ENCODE results near the gene LINC00305.

The LINC00305 gene

GRCh38 chr18:64082054-64082453 lies 66.8 kb downstream of the LINC00305 start:
- H3K9me3 ChIP-seq (ENCODE audit: control insufficient read depth, insufficient read depth, low read length), result no peaks in the 10 kb centered on the region
- H3K27me3 ChIP-seq (ENCODE audit: control insufficient read depth, insufficient read depth, low read length), result no peaks in the 10 kb centered on the region
- H3K4me3 ChIP-seq (ENCODE audit: low read depth, low read length), result no peak overlapping the region
- peaks cover 4% of the 10 kb centered on the region for H3K4me1 ChIP-seq (ENCODE audit: control insufficient read depth, insufficient read depth, low read length)
- no peaks in the 10 kb centered on the region for H3K36me3 ChIP-seq (ENCODE audit: control insufficient read depth, insufficient read depth, low read length)
- no peak overlapping the region for H3K9ac ChIP-seq (ENCODE audit: low read depth, low read length)

- H3K4me3 ChIP-seq (ENCODE audit: low read depth, low read length), result no peak overlapping the region
These were observed 74.9 kb downstream of the LINC00305 start for GRCh38 chr18:64073971-64074370.

GRCh38 chr18:64055019-64055418 lies 93.9 kb downstream of the LINC00305 start:
- Histone ChIP-seq H3K9me3 (ENCODE audit: control insufficient read depth, insufficient read depth, low read length) (no peaks in the 10 kb centered on the region), H3K4me3 (ENCODE audit: low read depth, low read length) (no peak overlapping the region), H3K4me1 (ENCODE audit: control insufficient read depth, insufficient read depth, low read length) (no peaks in the 10 kb centered on the region), H3K36me3 (ENCODE audit: control insufficient read depth, insufficient read depth, low read length) (no peaks in the 10 kb centered on the region), H3K9ac (ENCODE audit: low read depth, low read length) (no peak overlapping the region), H3K27me3 (ENCODE audit: control insufficient read depth, insufficient read depth, low read length) (peaks cover 52% of the 10 kb centered on the region)

More at GRCh38 chr18:64073971-64074370, 74.9 kb downstream of the LINC00305 start:
- Histone ChIP-seq H3K27me3 (ENCODE audit: control insufficient read depth, insufficient read depth, low read length) (no peaks in the 10 kb centered on the region), H3K9ac (ENCODE audit: low read depth, low read length) (no peak overlapping the region), H3K4me1 (ENCODE audit: control insufficient read depth, insufficient read depth, low read length) (no peaks in the 10 kb centered on the region), H3K9me3 (ENCODE audit: control insufficient read depth, insufficient read depth, low read length) (no peaks in the 10 kb centered on the region), H3K36me3 (ENCODE audit: control insufficient read depth, insufficient read depth, low read length) (no peaks in the 10 kb centered on the region)

DNA sequence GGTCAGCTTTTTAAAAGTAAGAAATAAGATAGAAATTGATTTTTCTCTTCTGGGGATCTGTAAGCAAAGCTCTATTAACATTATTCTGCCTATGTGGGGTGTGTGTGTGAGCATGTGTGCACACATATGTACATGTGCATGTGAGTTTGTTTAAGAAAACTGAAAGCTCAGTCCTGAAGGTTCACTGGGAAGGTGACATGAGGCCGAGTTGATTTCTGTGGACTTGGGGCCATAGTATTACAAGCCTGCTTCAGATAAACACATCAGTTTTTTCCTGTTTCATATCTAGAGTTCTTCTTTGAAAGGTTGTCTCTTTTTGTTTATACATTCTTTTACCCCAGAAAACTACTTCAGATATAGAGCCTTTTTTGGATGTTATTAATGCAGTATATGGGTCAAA lies 95.6 kb downstream of the LINC00305 start:
- Histone ChIP-seq H3K9ac (ENCODE audit: low read depth, low read length) (no peak overlapping the region), H3K36me3 (ENCODE audit: control insufficient read depth, insufficient read depth, low read length) (no peaks in the 10 kb centered on the region), H3K9me3 (ENCODE audit: control insufficient read depth, insufficient read depth, low read length) (no peaks in the 10 kb centered on the region), H3K4me1 (ENCODE audit: control insufficient read depth, insufficient read depth, low read length) (no peaks in the 10 kb centered on the region), H3K4me3 (ENCODE audit: low read depth, low read length) (no peak overlapping the region), H3K27me3 (ENCODE audit: control insufficient read depth, insufficient read depth, low read length) (peaks cover 52% of the 10 kb centered on the region)

GRCh38 chr18:64052772-64053171 lies 96.1 kb downstream of the LINC00305 start:
- H3K9me3 ChIP-seq (ENCODE audit: control insufficient read depth, insufficient read depth, low read length), result no peaks in the 10 kb centered on the region
- H3K4me3 ChIP-seq (ENCODE audit: low read depth, low read length), result no peak overlapping the region
- H3K27me3 ChIP-seq (ENCODE audit: control insufficient read depth, insufficient read depth, low read length), result peaks cover 52% of the 10 kb centered on the region
- no peaks in the 10 kb centered on the region for H3K4me1 ChIP-seq (ENCODE audit: control insufficient read depth, insufficient read depth, low read length)
- no peaks in the 10 kb centered on the region for H3K36me3 ChIP-seq (ENCODE audit: control insufficient read depth, insufficient read depth, low read length)
- no peak overlapping the region for H3K9ac ChIP-seq (ENCODE audit: low read depth, low read length)

DNA sequence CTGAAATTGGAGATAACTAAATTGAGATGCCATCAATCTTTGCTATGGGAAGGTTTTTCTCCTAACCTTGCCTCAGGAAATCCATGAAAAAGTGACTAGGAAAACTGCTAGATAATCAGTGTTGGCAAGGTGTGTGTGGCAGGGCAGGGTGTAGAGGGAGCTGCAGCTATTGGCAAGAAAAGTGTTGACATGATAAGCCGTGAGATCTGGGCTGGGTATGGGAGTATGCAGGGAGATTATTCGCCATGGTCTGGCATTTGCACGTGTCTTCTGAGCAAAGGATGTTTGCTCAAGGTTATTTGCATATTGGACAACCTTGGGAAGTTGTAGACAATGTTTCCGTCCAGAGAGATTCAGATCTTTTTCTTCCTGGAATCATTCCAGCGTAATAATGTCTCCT lies 104.3 kb downstream of the LINC00305 start:
- Histone ChIP-seq H3K9me3 (ENCODE audit: control insufficient read depth, insufficient read depth, low read length) (peaks cover 4% of the 10 kb centered on the region), H3K9ac (ENCODE audit: low read depth, low read length) (no peak overlapping the region), H3K27me3 (ENCODE audit: control insufficient read depth, insufficient read depth, low read length) (no peaks in the 10 kb centered on the region), H3K4me3 (ENCODE audit: low read depth, low read length) (no peak overlapping the region), H3K4me1 (ENCODE audit: control insufficient read depth, insufficient read depth, low read length) (no peaks in the 10 kb centered on the region), H3K36me3 (ENCODE audit: control insufficient read depth, insufficient read depth, low read length) (no peaks in the 10 kb centered on the region)

DNA sequence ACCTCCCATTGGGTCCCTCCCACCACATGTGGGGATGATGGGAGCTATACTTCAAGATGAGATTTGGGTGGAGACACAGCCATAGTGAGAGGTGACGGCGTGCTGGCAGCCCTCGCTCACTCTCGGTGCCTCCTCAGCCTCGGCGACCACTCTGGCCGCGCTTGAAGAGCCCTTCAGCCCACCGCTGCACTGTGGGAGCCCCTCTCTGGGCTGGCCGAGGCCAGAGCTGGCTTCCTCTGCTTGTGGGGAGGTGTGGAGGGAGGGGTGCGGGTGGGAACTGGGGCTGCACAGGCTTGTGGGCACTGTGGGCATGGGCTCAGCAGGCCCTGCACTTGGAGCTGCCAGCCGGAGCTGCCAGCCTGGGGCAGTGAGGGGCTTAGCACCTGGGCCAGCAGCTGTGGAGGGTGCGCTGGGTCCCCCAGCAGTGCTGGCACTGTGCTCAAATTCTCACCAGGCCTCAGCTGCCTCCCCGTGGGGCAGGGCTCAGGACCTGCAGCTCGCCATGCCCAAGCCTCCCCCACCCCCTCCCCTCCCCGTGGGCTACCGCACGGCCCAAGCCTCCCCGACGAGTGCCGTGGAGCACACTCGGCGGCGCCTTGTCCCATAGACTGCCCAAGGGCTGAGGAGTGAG lies 106.0 kb downstream of the LINC00305 start:
- Histone ChIP-seq H3K27me3 (ENCODE audit: control insufficient read depth, insufficient read depth, low read length) (no peaks in the 10 kb centered on the region), H3K4me1 (ENCODE audit: control insufficient read depth, insufficient read depth, low read length) (no peaks in the 10 kb centered on the region), H3K9ac (ENCODE audit: low read depth, low read length) (no peak overlapping the region), H3K4me3 (ENCODE audit: low read depth, low read length) (no peak overlapping the region), H3K9me3 (ENCODE audit: control insufficient read depth, insufficient read depth, low read length) (peaks cover 4% of the 10 kb centered on the region), H3K36me3 (ENCODE audit: control insufficient read depth, insufficient read depth, low read length) (no peaks in the 10 kb centered on the region)

DNA sequence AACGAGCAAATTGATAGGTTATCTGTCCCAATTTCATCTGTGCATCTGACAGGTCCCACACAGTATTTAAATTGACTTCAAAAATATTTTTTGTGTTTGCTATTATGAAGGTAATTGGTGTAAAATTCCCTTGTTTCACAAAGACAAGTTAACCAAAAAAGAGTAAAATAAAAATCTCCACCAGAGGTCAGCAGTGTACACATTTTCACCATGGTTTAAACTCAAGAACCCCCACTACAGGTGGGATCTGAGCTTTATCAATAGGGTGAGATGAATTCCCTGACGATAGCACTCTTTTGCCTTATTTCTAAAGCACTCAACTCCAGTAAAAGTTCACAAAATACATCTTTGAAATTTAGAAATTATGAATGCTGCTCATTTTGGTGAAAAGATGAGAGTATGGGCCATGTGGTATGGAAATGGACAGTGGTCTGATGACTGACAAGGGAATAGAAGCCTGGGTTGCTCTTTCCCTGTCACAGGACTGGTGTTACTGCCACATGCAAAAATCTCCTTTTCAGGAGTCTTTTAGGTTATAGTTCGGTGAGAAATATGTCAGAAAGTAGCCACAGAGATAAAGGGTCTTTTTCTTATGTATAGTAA lies 111.0 kb downstream of the LINC00305 start:
- H3K27me3 ChIP-seq (ENCODE audit: control insufficient read depth, insufficient read depth, low read length), result no peaks in the 10 kb centered on the region
- H3K4me3 ChIP-seq (ENCODE audit: low read depth, low read length), result no peak overlapping the region
- H3K9me3 ChIP-seq (ENCODE audit: control insufficient read depth, insufficient read depth, low read length), result peaks cover 4% of the 10 kb centered on the region
- H3K9ac ChIP-seq (ENCODE audit: low read depth, low read length), result no peak overlapping the region
- no peaks in the 10 kb centered on the region for H3K4me1 ChIP-seq (ENCODE audit: control insufficient read depth, insufficient read depth, low read length)
- H3K36me3 ChIP-seq (ENCODE audit: control insufficient read depth, insufficient read depth, low read length), result no peaks in the 10 kb centered on the region

DNA sequence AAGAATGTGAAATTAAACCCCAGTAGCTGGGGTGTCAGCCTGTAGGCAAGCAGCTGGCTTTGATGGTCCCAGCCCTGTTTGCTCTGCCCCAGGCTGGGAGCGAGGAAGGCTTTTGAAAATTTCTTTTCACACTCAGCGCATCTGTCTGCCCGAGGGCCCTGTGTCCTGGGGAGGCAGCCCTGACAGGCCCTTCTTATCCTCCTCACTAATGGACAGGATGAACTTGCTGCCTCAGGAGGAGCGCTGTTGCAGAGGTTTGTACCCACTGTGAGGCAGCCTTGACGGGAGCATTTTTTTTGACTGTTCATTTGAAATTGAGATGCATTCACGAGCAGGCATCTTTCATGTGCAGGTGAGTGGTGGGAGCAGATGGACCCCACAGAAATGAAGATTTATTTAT lies 116.6 kb downstream of the LINC00305 start:
- Histone ChIP-seq H3K27me3 (ENCODE audit: control insufficient read depth, insufficient read depth, low read length) (no peaks in the 10 kb centered on the region), H3K9me3 (ENCODE audit: control insufficient read depth, insufficient read depth, low read length) (no peaks in the 10 kb centered on the region), H3K36me3 (ENCODE audit: control insufficient read depth, insufficient read depth, low read length) (no peaks in the 10 kb centered on the region), H3K4me3 (ENCODE audit: low read depth, low read length) (no peak overlapping the region), H3K4me1 (ENCODE audit: control insufficient read depth, insufficient read depth, low read length) (peaks cover 3% of the 10 kb centered on the region), H3K9ac (ENCODE audit: low read depth, low read length) (no peak overlapping the region)

DNA sequence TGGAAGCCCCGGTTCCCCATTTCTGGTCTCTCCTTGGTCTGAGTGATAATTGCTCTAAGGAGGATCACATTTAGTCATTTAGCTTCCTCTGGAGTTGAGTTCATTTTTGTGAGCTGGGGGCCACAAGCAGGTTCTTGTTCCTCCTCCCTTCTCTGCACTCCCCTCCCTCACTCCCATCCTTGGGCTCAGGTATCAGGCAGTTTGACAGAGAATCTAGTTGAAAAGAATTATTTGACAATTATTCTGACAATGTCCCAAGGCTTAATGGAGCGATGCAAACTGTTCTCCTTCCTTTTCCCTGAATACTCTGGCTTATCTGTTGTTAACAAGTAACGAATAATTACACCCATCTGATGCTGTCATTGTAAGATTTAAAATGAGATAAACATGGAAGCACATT lies 117.5 kb downstream of the LINC00305 start:
- no peaks in the 10 kb centered on the region for H3K9me3 ChIP-seq (ENCODE audit: control insufficient read depth, insufficient read depth, low read length)
- H3K4me1 ChIP-seq (ENCODE audit: control insufficient read depth, insufficient read depth, low read length), result peaks cover 3% of the 10 kb centered on the region
- H3K27me3 ChIP-seq (ENCODE audit: control insufficient read depth, insufficient read depth, low read length), result no peaks in the 10 kb centered on the region
- H3K4me3 ChIP-seq (ENCODE audit: low read depth, low read length), result no peak overlapping the region
- H3K36me3 ChIP-seq (ENCODE audit: control insufficient read depth, insufficient read depth, low read length), result no peaks in the 10 kb centered on the region
- H3K9ac ChIP-seq (ENCODE audit: low read depth, low read length), result no peak overlapping the region
